Tibial nerve (tissue), 4 donors: ENCODE data around the gene OR7G3.

Experiments
- EP300 ChIP-seq, 2 donors: sonication (generic); formaldehyde crosslinking; IDR thresholded peaks; one replicate each; pipeline ENCODE4 v1.6.1; 2017; ENCODE audit warnings: antibody characterized with exemption in 2 of 2, mild to moderate bottlenecking in 1 of 2
- POLR2A ChIP-seq, 2 donors: fragments of 450-650 bp; IDR thresholded peaks; one replicate each; pipeline ENCODE4 v1.6.1; 2017; ENCODE audit warnings: antibody characterized with exemption in 2 of 2, mild to moderate bottlenecking in 2 of 2, moderate library complexity in 2 of 2
- TF ChIP-seq, protein P1 (sequence below), 5 experiments: fragments of 200-600 bp in 3 of 5; fragments of 450-650 bp in 2 of 5; sonication (generic) in 3 of 5; IDR thresholded peaks; one replicate each; pipeline ENCODE4 v1.5.1; 2016 to 2019; ENCODE audit warnings: antibody characterized with exemption in 5 of 5, mild to moderate bottlenecking in 3 of 5, moderate library complexity in 2 of 5

DNA sequence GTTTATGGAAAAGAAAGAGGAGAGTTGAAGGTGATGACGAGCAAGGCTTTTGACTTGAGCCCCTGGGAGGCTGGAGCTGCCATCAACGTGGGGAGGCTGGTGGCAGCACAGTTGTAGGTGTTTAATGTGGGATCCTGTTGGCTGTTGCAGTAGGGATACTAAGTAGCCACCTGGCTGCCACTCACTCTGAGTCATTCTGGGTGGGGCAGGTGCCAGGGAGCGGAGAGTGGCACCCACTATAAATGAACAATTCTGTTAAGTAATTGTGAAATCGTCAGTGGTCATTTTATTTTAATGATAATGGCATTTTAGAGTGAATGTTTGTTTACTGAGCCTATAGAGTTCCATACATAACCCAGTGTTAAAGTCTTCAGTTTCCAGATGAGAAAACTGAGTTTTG is 23.2 kb upstream of the OR7G3 start:
- TF ChIP-seq, protein P1, sequence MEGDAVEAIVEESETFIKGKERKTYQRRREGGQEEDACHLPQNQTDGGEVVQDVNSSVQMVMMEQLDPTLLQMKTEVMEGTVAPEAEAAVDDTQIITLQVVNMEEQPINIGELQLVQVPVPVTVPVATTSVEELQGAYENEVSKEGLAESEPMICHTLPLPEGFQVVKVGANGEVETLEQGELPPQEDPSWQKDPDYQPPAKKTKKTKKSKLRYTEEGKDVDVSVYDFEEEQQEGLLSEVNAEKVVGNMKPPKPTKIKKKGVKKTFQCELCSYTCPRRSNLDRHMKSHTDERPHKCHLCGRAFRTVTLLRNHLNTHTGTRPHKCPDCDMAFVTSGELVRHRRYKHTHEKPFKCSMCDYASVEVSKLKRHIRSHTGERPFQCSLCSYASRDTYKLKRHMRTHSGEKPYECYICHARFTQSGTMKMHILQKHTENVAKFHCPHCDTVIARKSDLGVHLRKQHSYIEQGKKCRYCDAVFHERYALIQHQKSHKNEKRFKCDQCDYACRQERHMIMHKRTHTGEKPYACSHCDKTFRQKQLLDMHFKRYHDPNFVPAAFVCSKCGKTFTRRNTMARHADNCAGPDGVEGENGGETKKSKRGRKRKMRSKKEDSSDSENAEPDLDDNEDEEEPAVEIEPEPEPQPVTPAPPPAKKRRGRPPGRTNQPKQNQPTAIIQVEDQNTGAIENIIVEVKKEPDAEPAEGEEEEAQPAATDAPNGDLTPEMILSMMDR (IDR thresholded peaks at IDR 0.05), result no peak
- TF ChIP-seq EP300 (IDR thresholded peaks at IDR 0.05) (no peak), POLR2A (IDR thresholded peaks at IDR 0.05) (no peak)
